GM21515 (cell line): ENCODE results near the gene HCFC1R1.

ENCODE experiments used
- ATAC-seq: cut with Tn5 transposase; IDR thresholded peaks from one replicate; pipeline ENCODE4 v1.9.1; 2021; ENCODE audit not compliant: unreplicated experiment

The HCFC1R1 gene

GRCh38 chr16:3035972-3036725 is 12.4 kb upstream of the HCFC1R1 start:
- ATAC-seq: no peak

DNA sequence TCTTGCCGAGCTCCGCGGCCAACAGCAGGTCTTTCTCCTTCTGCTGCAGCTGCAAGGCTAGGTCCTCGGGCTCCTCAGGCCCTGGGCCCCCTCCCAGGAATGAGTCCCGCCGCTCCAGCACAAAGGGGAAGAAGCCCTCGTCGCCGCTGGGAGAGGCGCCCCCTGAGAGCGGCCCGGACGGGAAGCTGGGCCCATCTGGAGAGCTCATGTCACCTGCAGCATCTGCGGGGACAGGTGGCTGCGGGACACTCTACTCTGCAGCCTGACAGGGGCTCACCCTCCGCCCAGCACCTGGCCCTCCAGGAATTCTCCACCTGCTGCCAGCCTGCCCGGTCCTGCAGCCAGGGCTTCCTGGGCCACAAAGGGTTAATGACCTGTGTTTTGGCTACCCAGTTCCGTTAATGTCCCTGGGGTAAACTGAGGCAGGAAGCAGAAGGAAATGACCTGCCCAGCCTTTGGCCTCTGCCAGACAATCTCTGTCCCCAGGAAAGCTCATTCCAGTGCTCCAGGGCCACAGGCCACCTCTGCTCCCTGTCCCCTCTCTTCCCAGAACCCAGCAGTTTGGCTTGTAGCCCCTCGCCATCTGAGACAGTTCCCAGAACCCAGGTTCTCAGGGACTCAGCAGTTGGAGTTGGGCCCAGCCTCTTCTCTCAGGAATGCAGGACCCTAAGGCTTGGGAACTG is 11.7 kb upstream of the HCFC1R1 start:
- no peak for ATAC-seq

DNA sequence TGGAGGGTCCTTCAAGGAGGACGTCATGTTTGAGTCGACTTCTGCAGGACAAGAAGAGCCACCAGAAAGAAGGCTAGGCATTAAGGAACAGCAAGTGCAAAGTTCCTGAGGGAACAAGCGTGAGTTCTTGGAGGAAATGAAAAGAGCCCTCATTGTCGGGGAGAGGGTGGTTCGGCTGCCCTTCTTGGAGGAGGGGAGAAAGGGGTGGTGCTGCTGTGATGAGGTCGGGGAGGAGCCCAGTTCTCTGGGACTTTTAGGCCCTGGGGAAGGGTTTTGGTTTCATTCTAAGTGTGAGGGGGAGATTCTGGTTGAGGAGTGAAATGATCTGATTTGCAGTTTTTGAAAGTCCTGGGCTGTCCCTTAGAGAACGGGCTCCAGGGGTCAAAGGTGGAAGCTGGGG is 8.9 kb upstream of the HCFC1R1 start:
- no peak for ATAC-seq

GRCh38 chr16:3030222-3031212 is 6.8 kb upstream of the HCFC1R1 start:
- no peak for ATAC-seq

DNA sequence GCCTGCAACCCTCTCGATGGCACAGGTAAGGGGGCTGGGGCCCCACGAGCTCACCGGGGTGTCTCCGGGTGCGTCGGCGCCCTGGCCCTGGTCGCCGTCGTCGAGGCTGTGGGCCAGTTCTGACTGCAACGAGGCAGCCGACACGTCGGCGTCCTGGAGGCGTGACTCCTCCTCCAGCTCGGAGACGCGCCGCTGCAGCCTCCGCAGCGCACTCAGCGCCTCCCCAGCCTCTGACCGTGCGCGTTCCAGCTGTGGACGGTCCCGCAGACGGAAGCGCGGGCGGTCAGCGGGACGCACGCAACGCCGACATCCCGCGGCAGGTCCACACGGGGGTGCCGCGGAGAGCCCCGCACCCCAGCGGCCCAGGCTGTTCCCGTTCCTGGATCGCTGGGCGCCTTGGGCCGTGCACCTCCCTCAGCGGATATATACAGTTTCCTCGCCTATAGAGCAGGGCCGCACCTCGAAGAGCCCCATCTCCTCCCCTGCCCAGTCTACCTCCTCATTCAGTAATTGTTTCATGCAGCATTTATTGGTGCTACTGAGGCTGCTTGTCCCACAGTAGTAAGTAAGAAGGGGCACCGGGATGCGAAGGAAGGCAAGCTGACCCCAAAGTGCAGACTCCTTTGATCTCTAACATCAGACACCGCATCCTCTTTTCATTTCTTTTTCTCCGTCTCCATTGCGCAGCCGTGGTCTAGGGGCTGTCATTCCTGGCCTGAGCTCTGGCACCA is 5.9 kb upstream of the HCFC1R1 start:
- ATAC-seq: no peak

DNA sequence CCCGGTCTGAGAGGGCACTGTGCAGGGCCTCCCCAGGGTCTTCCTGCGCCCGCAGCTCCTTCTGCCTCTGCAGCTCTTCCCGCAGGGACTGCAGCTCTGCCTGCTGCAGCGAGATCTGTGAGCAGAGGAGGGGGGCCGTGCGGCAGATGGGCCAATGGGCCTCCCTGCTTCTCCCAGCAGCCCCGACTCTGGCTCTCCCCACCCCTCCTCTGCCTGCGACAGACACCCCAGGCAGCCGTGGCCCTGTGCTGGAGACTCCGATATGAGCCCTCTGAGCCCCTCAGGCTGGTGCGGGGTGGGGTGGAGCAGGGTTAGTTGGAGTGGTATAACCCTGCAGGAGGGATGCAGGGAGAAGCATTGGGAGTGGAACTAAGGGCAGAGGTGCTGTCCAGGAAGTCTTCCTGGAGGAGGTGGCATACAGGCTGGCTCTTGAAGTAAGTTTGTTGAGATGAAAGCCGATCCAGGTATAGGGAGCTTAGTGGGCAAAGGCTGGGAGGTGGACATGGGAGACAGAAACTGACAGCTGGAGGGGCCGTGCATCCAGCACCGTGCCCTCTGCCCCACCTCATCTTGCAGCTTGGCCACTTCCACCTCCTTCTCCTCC is 5.1 kb upstream of the HCFC1R1 start:
- no peak for ATAC-seq

DNA sequence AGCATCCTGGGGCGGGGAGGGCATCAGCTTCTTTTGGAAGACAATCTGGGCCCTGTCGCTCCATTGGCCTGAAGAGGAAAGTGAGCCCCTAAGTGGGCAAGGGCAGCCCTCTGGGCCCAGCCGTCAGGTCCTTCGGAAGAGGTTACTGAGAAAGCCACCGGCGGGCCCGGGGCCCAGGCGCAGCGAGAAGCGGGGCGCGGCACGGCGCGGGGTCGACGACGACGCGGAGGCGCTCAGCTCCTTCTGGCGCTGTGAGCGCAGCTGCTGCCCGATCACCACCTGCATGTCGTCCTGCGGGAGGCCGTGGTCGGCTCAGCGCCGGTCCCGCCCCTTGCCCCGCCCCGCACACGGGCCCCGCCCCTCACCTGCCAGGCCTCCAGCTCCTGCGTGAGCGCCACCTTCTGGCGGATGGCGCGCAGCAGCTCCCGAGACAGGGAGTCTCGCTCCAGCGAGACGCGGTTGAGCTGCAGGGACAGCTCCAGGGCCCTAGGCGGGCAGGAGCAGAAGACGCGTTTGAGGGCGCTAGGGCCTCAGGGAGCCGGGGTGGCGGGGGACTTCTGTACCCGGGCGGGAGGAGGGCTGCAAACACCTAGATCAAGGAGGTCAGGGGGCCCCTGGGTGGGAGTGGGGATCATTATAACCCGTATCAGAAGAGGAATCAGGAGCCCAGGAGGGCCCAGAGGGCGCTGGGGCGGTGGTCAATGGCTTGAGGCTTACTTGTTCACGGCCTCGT is 4.4 kb upstream of the HCFC1R1 start:
- ATAC-seq: no peak

GRCh38 chr16:3027489-3027795 is 3.7 kb upstream of the HCFC1R1 start:
- no peak for ATAC-seq

DNA sequence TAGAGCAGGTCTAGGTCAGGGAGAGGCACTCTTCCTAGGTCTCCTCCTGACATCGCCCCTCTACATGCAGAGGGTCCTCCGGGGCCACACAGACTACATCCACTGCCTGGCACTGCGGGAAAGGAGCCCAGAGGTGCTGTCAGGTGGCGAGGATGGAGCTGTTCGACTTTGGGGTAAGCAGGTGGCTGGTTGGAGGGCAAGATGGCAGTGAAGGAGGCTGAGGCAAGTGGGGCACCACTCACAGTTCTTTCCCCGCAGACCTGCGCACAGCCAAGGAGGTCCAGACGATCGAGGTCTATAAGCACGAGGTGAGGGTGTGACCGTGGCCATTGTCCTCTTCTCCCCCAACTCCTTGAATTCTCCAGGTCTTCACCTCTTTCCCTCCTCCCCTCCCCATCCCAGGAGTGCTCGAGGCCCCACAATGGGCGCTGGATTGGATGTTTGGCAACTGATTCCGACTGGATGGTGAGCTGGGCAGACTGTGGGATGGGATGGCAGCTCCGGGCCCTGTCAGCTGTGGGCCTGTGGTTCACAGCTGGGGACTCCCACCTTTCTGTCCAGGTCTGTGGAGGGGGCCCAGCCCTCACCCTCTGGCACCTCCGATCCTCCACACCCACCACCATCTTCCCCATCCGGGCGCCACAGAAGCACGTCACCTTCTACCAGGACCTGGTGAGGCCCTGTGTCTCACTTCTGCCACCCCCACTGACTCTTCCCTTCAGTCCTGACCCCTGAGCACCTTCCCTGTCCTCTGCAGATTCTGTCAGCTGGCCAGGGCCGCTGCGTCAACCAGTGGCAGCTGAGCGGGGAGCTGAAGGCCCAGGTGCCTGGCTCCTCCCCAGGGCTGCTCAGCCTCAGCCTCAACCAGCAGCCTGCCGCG is 3.1 kb upstream of the HCFC1R1 start:
- no peak for ATAC-seq

GRCh38 chr16:3026003-3026378 is 2.2 kb upstream of the HCFC1R1 start:
- ATAC-seq: no peak

DNA sequence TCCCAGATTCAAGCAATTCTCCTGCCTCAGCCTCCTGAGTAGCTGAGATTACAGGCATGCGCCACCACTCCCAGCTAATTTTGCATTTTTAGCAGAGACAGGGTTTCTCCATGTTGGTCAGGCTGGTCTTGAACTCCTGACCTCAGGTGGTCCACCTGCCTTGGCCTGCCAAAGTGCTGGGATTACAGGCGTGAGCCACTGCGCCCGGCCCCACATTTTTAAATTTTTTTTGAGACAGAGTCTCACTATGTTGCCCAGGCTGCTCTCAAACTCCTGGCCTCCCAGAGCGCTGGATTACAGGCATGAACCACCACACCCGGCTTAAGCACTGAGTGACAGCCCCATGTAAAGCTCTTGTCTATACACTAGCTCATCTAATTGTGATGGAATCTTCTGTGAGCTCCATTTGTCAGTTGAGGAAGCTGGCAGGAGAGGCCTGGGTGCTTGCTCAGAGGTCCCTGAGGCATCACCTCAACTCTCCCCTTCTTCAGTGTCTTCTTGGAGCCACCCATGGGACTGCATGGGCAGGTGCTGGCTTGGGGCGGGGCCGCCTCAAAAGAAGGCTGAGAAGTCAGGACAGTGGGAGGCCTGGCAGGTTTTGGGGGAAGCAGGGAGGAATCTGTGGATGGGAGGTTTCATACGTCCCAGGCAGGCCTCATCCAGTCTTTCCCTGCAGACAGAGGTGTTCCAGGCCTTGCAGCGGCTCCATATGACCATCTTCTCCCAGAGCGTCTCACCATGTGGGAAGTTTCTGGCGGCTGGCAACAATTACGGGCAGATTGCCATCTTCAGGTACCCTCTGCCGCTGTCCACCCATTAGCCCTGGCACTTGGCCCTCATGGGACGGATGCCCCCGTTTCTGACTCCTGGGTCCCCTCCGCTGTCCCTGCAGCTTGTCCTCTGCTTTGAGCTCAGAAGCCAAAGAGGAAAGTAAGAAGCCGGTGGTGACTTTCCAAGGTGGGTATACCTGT is 1.6 kb upstream of the HCFC1R1 start:
- ATAC-seq: no peak

GRCh38 chr16:3023415-3023668 is 400 bp downstream of the HCFC1R1 start:
- ATAC-seq: no peak

GRCh38 chr16:3022684-3023414 is 893 bp downstream of the HCFC1R1 start:
- no peak for ATAC-seq

- ATAC-seq: no peak
These were observed 1.5 kb downstream of the HCFC1R1 start for GRCh38 chr16:3022208-3022683.

GRCh38 chr16:3021449-3022207 is 2.1 kb downstream of the HCFC1R1 start:
- ATAC-seq: no peak

- ATAC-seq: no peak
These were observed 2.9 kb downstream of the HCFC1R1 start for GRCh38 chr16:3020604-3021448.
